Measurements from ENCODE around the gene MKNK1.

MKNK1 gene

GRCh38 chr1:46510998-46511365, 93.1 kb downstream of the MKNK1 start:
- TF ChIP-seq ZFP30 (CRISPR knock-in tag; IDR thresholded peaks at IDR 0.05) (no peak), CREB5 (CRISPR knock-in tag; IDR thresholded peaks at IDR 0.05; ENCODE audit: low read depth) (no peak), CSRNP3 (CRISPR knock-in tag; IDR thresholded peaks at IDR 0.05) (no peak), ESRRG (CRISPR knock-in tag; IDR thresholded peaks at IDR 0.05) (no peak), ISL1 (CRISPR knock-in tag; IDR thresholded peaks at IDR 0.05) (no peak), GLIS3 (CRISPR knock-in tag; IDR thresholded peaks at IDR 0.05) (no peak), SNAI2 (CRISPR knock-in tag; IDR thresholded peaks at IDR 0.05) (no peak), ZNF8 (CRISPR knock-in tag; IDR thresholded peaks at IDR 0.05) (no peak), ZNF70 (CRISPR knock-in tag; IDR thresholded peaks at IDR 0.05) (no peak)
- TF ChIP-seq, protein P1, sequence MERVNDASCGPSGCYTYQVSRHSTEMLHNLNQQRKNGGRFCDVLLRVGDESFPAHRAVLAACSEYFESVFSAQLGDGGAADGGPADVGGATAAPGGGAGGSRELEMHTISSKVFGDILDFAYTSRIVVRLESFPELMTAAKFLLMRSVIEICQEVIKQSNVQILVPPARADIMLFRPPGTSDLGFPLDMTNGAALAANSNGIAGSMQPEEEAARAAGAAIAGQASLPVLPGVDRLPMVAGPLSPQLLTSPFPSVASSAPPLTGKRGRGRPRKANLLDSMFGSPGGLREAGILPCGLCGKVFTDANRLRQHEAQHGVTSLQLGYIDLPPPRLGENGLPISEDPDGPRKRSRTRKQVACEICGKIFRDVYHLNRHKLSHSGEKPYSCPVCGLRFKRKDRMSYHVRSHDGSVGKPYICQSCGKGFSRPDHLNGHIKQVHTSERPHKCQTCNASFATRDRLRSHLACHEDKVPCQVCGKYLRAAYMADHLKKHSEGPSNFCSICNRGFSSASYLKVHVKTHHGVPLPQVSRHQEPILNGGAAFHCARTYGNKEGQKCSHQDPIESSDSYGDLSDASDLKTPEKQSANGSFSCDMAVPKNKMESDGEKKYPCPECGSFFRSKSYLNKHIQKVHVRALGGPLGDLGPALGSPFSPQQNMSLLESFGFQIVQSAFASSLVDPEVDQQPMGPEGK (CRISPR knock-in tag; IDR thresholded peaks at IDR 0.05; ENCODE audit: borderline replicate concordance): no peak
- ATAC-seq: no peak

- TF ChIP-seq OSR1 (CRISPR knock-in tag; IDR thresholded peaks at IDR 0.05) (no peak), TSHZ2 (CRISPR knock-in tag; IDR thresholded peaks at IDR 0.05) (no peak), TCF4 (CRISPR knock-in tag; IDR thresholded peaks at IDR 0.05; ENCODE audit: borderline replicate concordance) (no peak), CSDC2 (CRISPR knock-in tag; IDR thresholded peaks at IDR 0.05) (no peak), CSRNP3 (CRISPR knock-in tag; IDR thresholded peaks at IDR 0.05) (no peak), ARNTL (CRISPR knock-in tag; IDR thresholded peaks at IDR 0.05; ENCODE audit: borderline replicate concordance, low read depth) (no peak), ZNF8 (CRISPR knock-in tag; IDR thresholded peaks at IDR 0.05) (no peak), GLIS3 (CRISPR knock-in tag; IDR thresholded peaks at IDR 0.05) (no peak), CREB5 (CRISPR knock-in tag; IDR thresholded peaks at IDR 0.05; ENCODE audit: low read depth) (no peak), SNAI2 (CRISPR knock-in tag; IDR thresholded peaks at IDR 0.05) (no peak), ZFP30 (CRISPR knock-in tag; IDR thresholded peaks at IDR 0.05) (no peak), ZC3H10 (CRISPR knock-in tag; IDR thresholded peaks at IDR 0.05) (no peak), ZFP3 (CRISPR knock-in tag; IDR thresholded peaks at IDR 0.05) (no peak), RARB (CRISPR knock-in tag; IDR thresholded peaks at IDR 0.05) (no peak)
- TF ChIP-seq, protein P1 (CRISPR knock-in tag; IDR thresholded peaks at IDR 0.05; ENCODE audit: borderline replicate concordance): no peak
- no peak for ATAC-seq
These were observed 93.6 kb downstream of the MKNK1 start for GRCh38 chr1:46510341-46510997.
